MCF 10A (cell line): ENCODE measurements around the gene TNNT2. TPM values are rescaled to one million over a fixed set of nuclear protein-coding genes. Genes with fewer than 3 reads are reported as not detected.

Experiments
- BruUV-seq: library from RNA; stranded (reverse); fragments of 400-500 nt; replicated peaks from 2 replicates; lab custom pipeline; 2021; lab: Mats Ljungman, UMichigan
- CTCF ChIA-PET: fragments of 300-600 bp; sonication (Branson Sonifier 250); formaldehyde crosslinking; extraction: SDS; loops from one replicate; lab custom pipeline; 2021; ENCODE audit warnings: antibody characterized with exemption, inconsistent platforms; lab: Yijun Ruan, JAX
- POLR2A ChIA-PET: fragments of 300-600, 350-650 bp; sonication (Branson Sonifier 250); formaldehyde crosslinking; extraction: SDS; loops from one replicate; lab custom pipeline; 2020; ENCODE audit warnings: antibody characterized with exemption, inconsistent platforms; lab: Yijun Ruan, JAX
- DNase-seq: peaks from one replicate; pipeline ENCODE4 v3.0.0-alpha.2; 2018; ENCODE audit not compliant: unreplicated experiment
- H3K27ac Mint-ChIP-seq: one replicate; pipeline ENCODE4 v1.8.0; 2022; ENCODE audit warnings: mild to moderate bottlenecking, low read depth, mixed read lengths; ENCODE audit not compliant: unreplicated experiment
- H3K27me3 Mint-ChIP-seq: one replicate; pipeline ENCODE4 v1.8.0; 2022; ENCODE audit warnings: mixed read lengths; ENCODE audit not compliant: insufficient read depth, unreplicated experiment
- H3K36me3 Mint-ChIP-seq: one replicate; pipeline ENCODE4 v1.8.0; 2022; ENCODE audit warnings: mild to moderate bottlenecking, moderate library complexity, mixed read lengths; ENCODE audit not compliant: insufficient read depth, unreplicated experiment
- H3K4me1 Mint-ChIP-seq: one replicate; pipeline ENCODE4 v1.8.0; 2022; ENCODE audit warnings: mixed read lengths; ENCODE audit not compliant: insufficient read depth, unreplicated experiment
- H3K4me3 Mint-ChIP-seq: one replicate; pipeline ENCODE4 v1.8.0; 2022; ENCODE audit warnings: mild to moderate bottlenecking, moderate library complexity, mixed read lengths; ENCODE audit not compliant: unreplicated experiment
- H3K9me3 Mint-ChIP-seq: one replicate; pipeline ENCODE4 v1.8.0; 2022; ENCODE audit warnings: mixed read lengths; ENCODE audit not compliant: unreplicated experiment
- intact Hi-C: fragments of 100-400 bp; cut with micrococcal nuclease; formaldehyde crosslinking; loops from 2 replicates; pipeline ENCODE4 v1.14.1; 2022
- total RNA-seq: library from RNA; stranded (reverse); gene quantifications from 2 replicates; pipeline ENCODE4 v1.2.3, GENCODE V29; 2022
- TF ChIP-seq, protein P1 (sequence below): fragments of 200-600 bp; IDR thresholded peaks from one replicate; pipeline ENCODE4 v1.8.0; 2022; ENCODE audit warnings: antibody characterized with exemption, mild to moderate bottlenecking; ENCODE audit not compliant: unreplicated experiment

TNNT2 gene
- total RNA-seq, 1 experiment from 2014 or later: 0.37 TPM

- peak; percentile 90 for DNase-seq
- H3K4me1 Mint-ChIP-seq: peaks cover 5% of the 10 kb centered on the region
- CTCF ChIA-PET: interaction anchor here (0.6 to 16.7 kb wide), 43 partner anchors 8 to 365 kb away, joined by 3 to 539 read pairs (median 4); partner anchors contain the start of genes CSRP1, LAD1, TNNI1 and TNNT2
- no peak overlapping the region for H3K4me3 Mint-ChIP-seq
- H3K36me3 Mint-ChIP-seq: no peaks in the 10 kb centered on the region
- intact Hi-C loops: loop anchor here (1.0 to 2.0 kb wide), 4 partner anchors 23 to 154 kb away; partner anchors contain the start of gene PHLDA3
- TF ChIP-seq, protein P1, sequence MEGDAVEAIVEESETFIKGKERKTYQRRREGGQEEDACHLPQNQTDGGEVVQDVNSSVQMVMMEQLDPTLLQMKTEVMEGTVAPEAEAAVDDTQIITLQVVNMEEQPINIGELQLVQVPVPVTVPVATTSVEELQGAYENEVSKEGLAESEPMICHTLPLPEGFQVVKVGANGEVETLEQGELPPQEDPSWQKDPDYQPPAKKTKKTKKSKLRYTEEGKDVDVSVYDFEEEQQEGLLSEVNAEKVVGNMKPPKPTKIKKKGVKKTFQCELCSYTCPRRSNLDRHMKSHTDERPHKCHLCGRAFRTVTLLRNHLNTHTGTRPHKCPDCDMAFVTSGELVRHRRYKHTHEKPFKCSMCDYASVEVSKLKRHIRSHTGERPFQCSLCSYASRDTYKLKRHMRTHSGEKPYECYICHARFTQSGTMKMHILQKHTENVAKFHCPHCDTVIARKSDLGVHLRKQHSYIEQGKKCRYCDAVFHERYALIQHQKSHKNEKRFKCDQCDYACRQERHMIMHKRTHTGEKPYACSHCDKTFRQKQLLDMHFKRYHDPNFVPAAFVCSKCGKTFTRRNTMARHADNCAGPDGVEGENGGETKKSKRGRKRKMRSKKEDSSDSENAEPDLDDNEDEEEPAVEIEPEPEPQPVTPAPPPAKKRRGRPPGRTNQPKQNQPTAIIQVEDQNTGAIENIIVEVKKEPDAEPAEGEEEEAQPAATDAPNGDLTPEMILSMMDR: peak; percentile 100
- no TSS peak for BruUV-seq
- POLR2A ChIA-PET: interaction anchor here (0.6 kb wide), 1 partner anchor 46 kb away, joined by 3 read pairs; no protein-coding TSS in a partner anchor
- H3K9me3 Mint-ChIP-seq: no peaks in the 10 kb centered on the region
- peaks cover 32% of the 10 kb centered on the region for H3K27me3 Mint-ChIP-seq
- no peak overlapping the region for H3K27ac Mint-ChIP-seq
Observed at GRCh38 chr1:201408176-201408833, 30.8 kb upstream of the TNNT2 start.

GRCh38 chr1:201406831-201407406 is 29.4 kb upstream of the TNNT2 start:
- Mint-ChIP-seq H3K4me3 (no peak overlapping the region), H3K36me3 (no peaks in the 10 kb centered on the region), H3K4me1 (peaks cover 5% of the 10 kb centered on the region), H3K27me3 (peaks cover 32% of the 10 kb centered on the region), H3K9me3 (no peaks in the 10 kb centered on the region), H3K27ac (no peak overlapping the region)
- no TSS peak for BruUV-seq
- POLR2A ChIA-PET: interaction anchor here (1.0 to 1.1 kb wide), 2 partner anchors 10 to 21 kb away, joined by 3 read pairs; no protein-coding TSS in a partner anchor
- intact Hi-C loops: no loop called here
- no peak for DNase-seq
- TF ChIP-seq, protein P1: no peak
- CTCF ChIA-PET: interaction anchor here (0.6 to 16.7 kb wide), 32 partner anchors 14 to 958 kb away, joined by 3 to 539 read pairs (median 4); partner anchors contain the start of genes CSRP1 and TNNI1

- Mint-ChIP-seq H3K4me1 (peaks cover 5% of the 10 kb centered on the region), H3K36me3 (no peaks in the 10 kb centered on the region), H3K27ac (no peak overlapping the region), H3K4me3 (no peak overlapping the region), H3K9me3 (no peaks in the 10 kb centered on the region), H3K27me3 (peaks cover 23% of the 10 kb centered on the region)
- TF ChIP-seq, protein P1: no peak
- no TSS peak for BruUV-seq
- no peak for DNase-seq
- CTCF ChIA-PET: interaction anchor here (0.6 to 16.7 kb wide), 17 partner anchors 15 to 212 kb away, joined by 3 to 539 read pairs (median 5); partner anchors contain the start of gene TNNI1
- POLR2A ChIA-PET: interaction anchor here (0.7 to 0.8 kb wide), 2 partner anchors 7 to 385 kb away, joined by 3 read pairs; no protein-coding TSS in a partner anchor
- intact Hi-C loops: no loop called here
Observed at GRCh38 chr1:201405484-201405831, 28.0 kb upstream of the TNNT2 start.
